ENCODE data around the gene IL21R.

Gene IL21R

DNA sequence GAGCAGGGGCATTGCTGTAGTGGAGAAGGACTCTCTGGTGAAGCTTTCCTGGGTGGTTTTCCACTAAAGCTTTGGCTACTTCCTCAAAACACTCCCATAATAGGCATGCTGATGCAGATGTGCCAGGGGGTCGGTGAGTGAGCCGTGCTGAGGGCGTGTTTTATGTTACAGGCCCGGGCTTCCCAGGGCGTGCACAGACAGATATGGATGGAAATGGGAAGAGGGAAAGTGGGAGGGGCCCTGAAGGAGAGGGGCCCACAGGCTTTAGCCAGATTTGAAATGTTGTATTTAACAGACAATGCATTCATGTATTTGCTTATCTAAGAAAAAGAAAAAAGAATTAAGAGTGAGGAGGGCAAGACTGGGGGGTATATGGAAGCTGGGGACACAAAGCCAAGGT is 56.3 kb downstream of the IL21R start:
- Histone ChIP-seq H3K27me3 (no peaks in the 10 kb centered on the region), H3K4me1 (peaks cover 47 to 86% (median 80%) of the 10 kb centered on the region in 10 experiments), H3K27ac (no peak overlapping the region; a peak in 1 of 22 replicates), H3K9me3 (replicated peaks in 1 of 11) (no peaks in the 10 kb centered on the region), H3K9ac (peak overlapping the region in 2 of 11 experiments; percentile 1 to 33; a peak in 2 of 22 replicates), H3K36me3 (peaks cover 33 to 49% (median 43%) of the 10 kb centered on the region in 11 experiments), H4K20me1 (peaks cover 0 to 47% (median 17%) of the 10 kb centered on the region in 11 experiments; a peak in 11 of 22 replicates), H3K4me3 (no peak overlapping the region), H3K4me2 (peak overlapping the region in 10 of 11 experiments; percentile 11 to 92 (median 30); a peak in 13 of 22 replicates)
- TF ChIP-seq Cebpa-rat (IDR thresholded peaks at IDR 0.05): no peak

DNA sequence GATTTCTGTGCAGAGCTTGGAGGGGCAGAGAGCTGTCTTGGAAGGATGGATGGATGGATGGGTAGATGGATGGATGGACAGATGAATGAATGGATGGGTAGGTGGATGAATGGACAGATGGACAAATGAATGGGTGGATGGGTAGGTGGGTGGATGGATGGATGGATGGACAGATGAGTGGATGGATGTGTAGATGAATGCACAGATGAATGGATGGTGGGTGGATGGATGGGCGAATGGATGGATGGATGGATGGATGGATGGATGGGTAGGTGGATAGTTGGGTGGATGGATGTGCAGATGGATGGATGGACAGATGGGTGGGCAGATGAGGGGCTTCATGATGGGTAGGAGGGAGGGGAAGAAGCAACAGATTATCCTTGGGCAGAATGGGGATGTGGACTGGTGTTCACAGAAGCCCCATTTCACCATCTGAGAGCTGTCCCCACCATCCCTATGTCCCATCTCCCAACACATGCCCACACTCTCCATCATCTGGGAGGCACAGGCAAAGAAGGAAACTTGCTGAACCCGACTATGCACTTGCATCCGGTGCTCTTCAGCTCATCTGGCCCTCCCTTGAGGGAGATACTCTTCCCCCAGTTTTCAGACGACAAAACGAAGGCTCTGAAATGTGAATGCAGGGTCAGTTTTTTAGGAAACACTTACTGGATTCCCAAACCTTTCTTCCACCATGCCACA is 57.2 kb downstream of the IL21R start:
- Histone ChIP-seq H3K27ac (no peak overlapping the region), H3K4me1 (peaks cover 43 to 86% (median 79%) of the 10 kb centered on the region in 10 experiments), H3K9me3 (replicated peaks in 1 of 11) (no peaks in the 10 kb centered on the region), H3K36me3 (peaks cover 42 to 57% (median 52%) of the 10 kb centered on the region in 11 experiments), H3K27me3 (no peaks in the 10 kb centered on the region), H3K9ac (0 out of 22 replicates have a peak overlapping the region, but pooled peaks of 1 of the 11 experiments have one; percentile 4), H3K4me2 (peak overlapping the region in 2 of 11 experiments; percentile 74 to 92; a peak in 2 of 22 replicates), H3K4me3 (no peak overlapping the region), H4K20me1 (peaks cover 0 to 56% (median 22%) of the 10 kb centered on the region in 11 experiments; a peak in 12 of 22 replicates)
- no peak for TF ChIP-seq Cebpa-rat (IDR thresholded peaks at IDR 0.05)

DNA sequence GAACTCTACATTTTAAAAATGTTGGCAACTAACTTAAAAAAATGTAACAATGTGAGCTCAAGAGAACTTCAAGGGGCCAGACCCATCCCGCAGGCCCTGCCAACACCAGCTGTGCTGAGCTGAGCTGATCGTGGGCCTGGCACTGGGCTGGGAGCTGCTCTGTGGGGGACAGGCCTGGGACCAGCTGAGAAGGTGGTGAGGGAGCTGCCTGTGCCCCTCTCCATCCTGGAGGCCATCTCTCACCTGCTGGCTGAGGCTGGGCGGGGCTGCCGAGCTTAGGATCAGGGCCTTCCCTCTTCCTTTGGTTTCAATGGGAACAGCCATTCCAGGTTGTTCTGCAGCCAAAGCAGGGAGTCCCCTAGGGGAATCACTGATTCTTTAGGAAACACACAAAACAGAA is 58.2 kb downstream of the IL21R start:
- Histone ChIP-seq H3K27ac (0 out of 22 replicates have a peak overlapping the region, but pooled peaks of 1 of the 11 experiments have one; percentile 15), H3K4me2 (peak overlapping the region in 1 of 11 experiments; percentile 67; a peak in 1 of 22 replicates), H3K36me3 (peaks cover 52 to 68% (median 63%) of the 10 kb centered on the region in 11 experiments), H3K4me3 (no peak overlapping the region), H4K20me1 (peaks cover 0 to 67% (median 22%) of the 10 kb centered on the region in 11 experiments; a peak in 12 of 22 replicates), H3K9ac (peak overlapping the region in 3 of 11 experiments; percentile 10 to 52 (median 42); a peak in 1 of 22 replicates), H3K4me1 (peaks cover 35 to 80% (median 68%) of the 10 kb centered on the region in 10 experiments), H3K27me3 (no peaks in the 10 kb centered on the region), H3K9me3 (replicated peaks in 1 of 11) (no peaks in the 10 kb centered on the region)
- TF ChIP-seq Cebpa-rat (IDR thresholded peaks at IDR 0.05): no peak

DNA sequence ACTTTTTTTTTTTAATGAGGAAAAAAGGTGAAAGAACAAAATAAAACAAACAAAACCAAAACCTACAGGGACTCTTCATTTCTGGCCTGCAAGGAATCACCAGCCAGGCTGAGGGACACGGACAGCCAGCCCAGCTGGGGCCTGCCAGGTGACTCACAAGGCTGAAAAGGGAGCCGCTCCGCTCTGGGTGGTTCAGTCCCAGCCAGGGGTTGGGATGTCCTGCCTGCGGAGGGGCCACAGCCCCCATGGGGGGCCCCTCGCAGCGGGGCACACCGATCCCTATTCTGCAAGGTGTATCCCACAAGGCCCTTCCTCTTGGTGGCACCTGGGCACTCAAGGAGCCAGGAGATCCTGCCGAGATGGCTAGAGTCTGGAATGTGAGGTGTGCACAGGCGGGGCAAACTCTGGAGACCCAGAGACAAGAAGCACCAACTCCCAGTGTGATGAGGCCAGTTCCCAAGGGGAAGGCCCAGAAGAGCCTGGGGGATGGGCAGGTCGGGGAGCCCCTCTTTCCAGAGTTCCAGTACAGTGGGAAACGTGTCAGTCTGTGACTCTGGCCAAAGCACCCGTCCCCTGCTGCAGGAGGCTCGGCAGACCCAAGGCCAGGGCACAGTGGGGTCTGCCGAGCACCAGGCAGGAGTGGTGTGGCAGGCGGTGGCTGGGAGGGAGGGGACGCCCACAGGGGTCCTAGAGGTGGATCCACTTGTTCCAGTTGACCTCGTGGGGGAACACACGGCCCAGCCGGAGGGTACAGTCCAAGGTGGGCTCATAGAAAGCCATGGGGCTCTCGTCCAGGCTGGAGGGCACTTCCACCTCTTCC is 58.9 kb downstream of the IL21R start:
- Histone ChIP-seq H3K27ac (peak overlapping the region in 2 of 11 experiments; percentile 0 to 62; a peak in 4 of 22 replicates), H3K9me3 (replicated peaks in 1 of 11) (no peaks in the 10 kb centered on the region), H3K4me3 (no peak overlapping the region), H3K9ac (peak overlapping the region in 4 of 11 experiments; percentile 10 to 52 (median 36); a peak in 1 of 22 replicates), H3K27me3 (no peaks in the 10 kb centered on the region), H4K20me1 (peaks cover 0 to 71% (median 22%) of the 10 kb centered on the region in 11 experiments; a peak in 13 of 22 replicates), H3K4me1 (peaks cover 28 to 74% (median 62%) of the 10 kb centered on the region in 10 experiments), H3K4me2 (peak overlapping the region in 5 of 11 experiments; percentile 53 to 70 (median 66); a peak in 8 of 22 replicates), H3K36me3 (peaks cover 59 to 75% (median 69%) of the 10 kb centered on the region in 11 experiments)
- TF ChIP-seq Cebpa-rat (IDR thresholded peaks at IDR 0.05): no peak

DNA sequence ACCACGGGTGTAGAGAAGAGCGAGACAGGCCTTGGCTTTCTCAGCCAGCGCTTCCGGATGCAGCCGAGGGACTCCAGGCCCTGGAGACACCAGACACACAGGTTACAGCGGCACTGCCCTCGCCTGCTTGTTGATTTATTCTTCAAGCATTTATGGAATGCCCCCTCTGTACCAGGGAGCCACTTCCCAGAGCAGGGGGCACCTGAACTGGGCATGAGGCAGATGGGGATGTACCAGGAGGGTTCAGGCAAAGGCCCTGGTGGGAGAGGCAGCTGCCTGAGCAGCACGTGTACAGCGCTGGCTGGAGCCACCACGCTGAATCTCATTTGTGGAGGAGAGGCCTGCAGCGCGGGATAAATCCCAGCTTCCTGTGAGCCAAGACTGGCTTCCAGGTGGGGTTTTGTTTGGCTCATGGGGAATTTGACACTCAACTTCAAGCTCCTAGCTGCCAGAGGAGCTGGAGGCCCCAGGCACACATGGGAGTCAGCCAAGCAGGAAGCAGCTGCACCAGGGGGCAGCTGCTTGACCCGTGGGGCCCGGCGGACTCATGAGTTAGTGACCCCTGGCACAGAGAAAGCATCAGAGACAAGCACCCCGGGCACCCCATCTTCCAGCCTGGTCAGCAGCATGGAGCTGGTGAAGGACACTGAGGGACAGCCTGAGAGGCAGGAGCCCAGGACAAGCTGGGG is 59.7 kb downstream of the IL21R start:
- peaks cover 67 to 82% (median 77%) of the 10 kb centered on the region in 11 experiments for H3K36me3 ChIP-seq
- peak overlapping the region in 4 of 11 experiments; percentile 0 to 62 (median 38); a peak in 7 of 22 replicates for H3K27ac ChIP-seq

DNA sequence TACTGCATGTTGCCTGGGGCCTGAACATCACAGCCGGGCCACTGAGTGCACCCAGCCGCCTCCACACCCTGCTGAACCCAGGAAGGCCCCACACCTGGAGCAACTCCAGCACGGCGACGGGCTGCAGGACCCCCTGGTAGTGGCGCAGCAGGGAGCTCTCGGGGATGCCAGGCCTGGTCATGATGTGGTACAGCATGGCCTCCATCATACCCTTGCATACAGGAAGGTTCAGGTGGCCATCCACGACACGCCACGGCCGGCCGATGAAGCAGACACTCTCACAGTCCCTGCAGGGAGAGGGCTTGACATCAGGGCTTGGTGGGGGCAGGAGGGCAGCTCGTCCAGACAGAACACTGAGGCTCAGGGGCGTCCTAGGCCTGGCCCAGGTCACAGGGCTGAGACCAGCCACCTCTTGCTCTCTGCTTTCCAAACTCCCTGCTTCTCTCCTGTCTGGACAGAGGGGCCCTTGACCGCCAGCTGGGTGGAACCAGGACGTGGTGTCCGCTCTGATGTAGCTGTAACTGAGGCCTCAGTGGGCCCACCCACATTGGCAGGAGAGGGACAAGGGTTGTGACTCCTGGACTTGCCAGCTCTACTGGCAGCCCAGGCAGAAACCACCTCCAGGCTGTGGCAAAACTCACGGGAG is 60.3 kb downstream of the IL21R start:
- Histone ChIP-seq H3K4me1 (peaks cover 14 to 59% (median 48%) of the 10 kb centered on the region in 10 experiments), H3K27me3 (no peaks in the 10 kb centered on the region), H3K4me2 (peak overlapping the region in 8 of 11 experiments; percentile 35 to 70 (median 58); a peak in 16 of 22 replicates), H3K27ac (peak overlapping the region in 4 of 11 experiments; percentile 0 to 62 (median 38); a peak in 7 of 22 replicates), H3K36me3 (peaks cover 74 to 89% (median 84%) of the 10 kb centered on the region in 11 experiments), H3K9me3 (replicated peaks in 1 of 11) (peaks cover 0 to 5% (median 2%) of the 10 kb centered on the region in 11 experiments; a peak in 12 of 22 replicates), H4K20me1 (peaks cover 0 to 71% (median 22%) of the 10 kb centered on the region in 11 experiments; a peak in 13 of 22 replicates), H3K9ac (peak overlapping the region in 6 of 11 experiments; percentile 6 to 45 (median 23); a peak in 8 of 22 replicates), H3K4me3 (no peak overlapping the region)
- no peak for TF ChIP-seq Cebpa-rat (IDR thresholded peaks at IDR 0.05)

More for the DNA sequence above, 59.7 kb downstream of the IL21R start:
- H3K4me3 ChIP-seq: no peak overlapping the region
- TF ChIP-seq Cebpa-rat (IDR thresholded peaks at IDR 0.05): no peak
- H3K9me3 ChIP-seq (replicated peaks in 1 of 11): no peaks in the 10 kb centered on the region
- peak overlapping the region in 8 of 11 experiments; percentile 35 to 70 (median 58); a peak in 16 of 22 replicates for H3K4me2 ChIP-seq
- peak overlapping the region in 5 of 11 experiments; percentile 6 to 42 (median 26); a peak in 5 of 22 replicates for H3K9ac ChIP-seq
- H3K27me3 ChIP-seq: no peaks in the 10 kb centered on the region
- H4K20me1 ChIP-seq: peaks cover 0 to 71% (median 22%) of the 10 kb centered on the region in 11 experiments; a peak in 13 of 22 replicates
- H3K4me1 ChIP-seq: peaks cover 21 to 66% (median 54%) of the 10 kb centered on the region in 10 experiments

DNA sequence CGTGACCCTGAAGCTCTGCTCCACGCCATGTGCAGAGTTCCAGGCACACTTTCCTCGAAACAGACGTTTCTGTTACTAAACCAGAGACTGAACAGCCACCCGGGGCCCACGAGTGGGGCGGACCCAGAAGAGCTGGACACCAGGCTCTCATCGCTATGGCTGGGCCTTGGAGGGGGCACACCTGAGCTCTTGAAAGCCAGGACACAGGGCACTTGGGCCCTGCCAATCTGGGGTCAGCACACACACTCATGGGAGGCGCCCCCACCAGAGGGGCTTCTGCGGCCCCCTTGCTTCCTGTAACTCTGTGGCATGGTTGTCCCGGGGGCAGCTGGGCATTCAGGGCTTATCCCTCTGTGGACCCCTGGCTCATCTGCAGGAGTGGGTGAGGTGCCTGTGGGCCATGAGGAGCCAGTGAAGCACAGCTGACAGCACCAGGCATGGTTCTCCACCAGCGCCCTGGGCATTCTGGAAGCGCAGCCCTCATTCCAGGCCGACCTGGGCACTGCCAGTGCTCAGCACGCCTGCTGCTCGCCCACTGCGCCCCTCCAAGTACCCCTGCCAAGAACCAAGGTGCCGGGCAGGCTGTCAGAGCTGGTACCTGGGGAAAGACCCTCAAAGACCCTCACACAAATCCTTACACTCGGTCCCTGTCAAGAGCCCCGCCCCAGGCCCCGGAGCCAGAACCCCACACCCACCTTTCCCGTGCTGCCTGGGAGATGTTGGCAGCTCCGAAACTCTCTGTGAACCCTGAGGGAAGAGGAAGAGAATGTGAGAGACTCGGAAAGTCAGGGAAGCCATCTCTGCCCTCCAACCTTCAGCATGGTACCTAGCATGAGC is 61.1 kb downstream of the IL21R start:
- no peak for TF ChIP-seq Cebpa-rat (IDR thresholded peaks at IDR 0.05)
- no peak overlapping the region for H3K4me3 ChIP-seq
- peak overlapping the region in 3 of 11 experiments; percentile 25 to 62 (median 50); a peak in 7 of 22 replicates for H3K27ac ChIP-seq
- H3K36me3 ChIP-seq: peaks cover 81 to 97% (median 91%) of the 10 kb centered on the region in 11 experiments
- H3K4me2 ChIP-seq: peak overlapping the region in 9 of 11 experiments; percentile 15 to 70 (median 53); a peak in 16 of 22 replicates
- H4K20me1 ChIP-seq: peaks cover 0 to 71% (median 22%) of the 10 kb centered on the region in 11 experiments; a peak in 13 of 22 replicates
- H3K27me3 ChIP-seq: no peaks in the 10 kb centered on the region
- H3K4me1 ChIP-seq: peaks cover 6 to 53% (median 43%) of the 10 kb centered on the region in 10 experiments
- H3K9me3 ChIP-seq (replicated peaks in 1 of 11): peaks cover 0 to 12% (median 9%) of the 10 kb centered on the region in 11 experiments; a peak in 17 of 22 replicates
- peak overlapping the region in 5 of 11 experiments; percentile 6 to 45 (median 26); a peak in 7 of 22 replicates for H3K9ac ChIP-seq

Measured in BLaER1 treated with 17β-estradiol and CSF1 and Interleukin-3, amounts not matched to agents 10 nM and 100 nM (cell line).